ENCODE measurements around the gene STARD4.

GRCh38 chr5:111494355-111494999 is 17.9 kb downstream of the STARD4 start:
- TF ChIP-seq ETS1 (conservative IDR thresholded peaks at IDR 0.05; ENCODE audit: control insufficient read depth, low read depth, low read length) (no peak), CHD1 (IDR thresholded peaks at IDR 0.05; ENCODE audit: low read length) (no peak), POLR2AphosphoS5 (IDR thresholded peaks at IDR 0.05; ENCODE audit: control insufficient read depth, insufficient read depth, low read depth, low read length) (no peak), NRF1 (conservative IDR thresholded peaks at IDR 0.05 in 1 of 2, IDR thresholded peaks at IDR 0.05 in 1 of 2) (no peak)

All from K562 (cell line).